ENCODE data around the gene MRPS7. TPM values are rescaled to one million over a fixed set of nuclear protein-coding genes. Genes with fewer than 3 reads are reported as not detected.
A peak's percentile ranks its signal among the peaks of the same experiment; 100 is the strongest.
"Not testable (repeated sequence)": the region's sequence is repeated elsewhere in the genome, so short reads cannot be mapped to it uniquely, and the experiment has no call there.

Gene MRPS7
- total and polyA plus RNA-seq, 4 donors: 47.9 to 73.5 (median 70.7) TPM

DNA sequence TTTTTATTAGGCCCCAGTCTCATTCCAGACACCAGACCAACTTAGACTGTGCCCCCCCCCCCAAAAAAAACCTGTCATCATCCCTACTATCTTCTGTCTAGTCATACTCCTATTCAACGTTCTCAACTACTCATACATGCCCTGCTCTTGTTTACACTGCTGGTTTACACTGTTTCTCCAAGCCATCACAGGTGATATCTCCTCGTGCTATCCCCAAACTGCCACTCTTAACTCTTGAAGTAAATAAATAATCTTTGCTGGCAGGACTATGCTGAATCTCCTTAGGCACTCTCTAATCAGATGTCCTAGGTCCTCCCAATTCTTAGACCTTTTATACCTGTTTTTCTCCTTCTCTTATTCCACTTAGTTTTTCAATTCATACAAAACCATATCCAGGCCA is 4.5 kb upstream of the MRPS7 start:
- 100% methylated on average over 1 of the region's 2 CpGs for WGBS (ENCODE audit: insufficient coverage)
- not testable (repeated sequence) for H3K27ac ChIP-seq (ENCODE audit: low read depth, low read length); H3K4me1 ChIP-seq (ENCODE audit: control insufficient read depth, insufficient read depth, low read length); H3K36me3 ChIP-seq (ENCODE audit: control insufficient read depth, insufficient read depth, low read length); H3K4me3 ChIP-seq (ENCODE audit: low read depth, low read length); H3K9me3 ChIP-seq (ENCODE audit: control insufficient read depth, insufficient read depth, low read length); H3K27me3 ChIP-seq (ENCODE audit: control insufficient read depth, insufficient read depth, low read length); DNase-seq (ENCODE audit: low read depth in 4 of 6, low spot score in 6 of 6)

DNA sequence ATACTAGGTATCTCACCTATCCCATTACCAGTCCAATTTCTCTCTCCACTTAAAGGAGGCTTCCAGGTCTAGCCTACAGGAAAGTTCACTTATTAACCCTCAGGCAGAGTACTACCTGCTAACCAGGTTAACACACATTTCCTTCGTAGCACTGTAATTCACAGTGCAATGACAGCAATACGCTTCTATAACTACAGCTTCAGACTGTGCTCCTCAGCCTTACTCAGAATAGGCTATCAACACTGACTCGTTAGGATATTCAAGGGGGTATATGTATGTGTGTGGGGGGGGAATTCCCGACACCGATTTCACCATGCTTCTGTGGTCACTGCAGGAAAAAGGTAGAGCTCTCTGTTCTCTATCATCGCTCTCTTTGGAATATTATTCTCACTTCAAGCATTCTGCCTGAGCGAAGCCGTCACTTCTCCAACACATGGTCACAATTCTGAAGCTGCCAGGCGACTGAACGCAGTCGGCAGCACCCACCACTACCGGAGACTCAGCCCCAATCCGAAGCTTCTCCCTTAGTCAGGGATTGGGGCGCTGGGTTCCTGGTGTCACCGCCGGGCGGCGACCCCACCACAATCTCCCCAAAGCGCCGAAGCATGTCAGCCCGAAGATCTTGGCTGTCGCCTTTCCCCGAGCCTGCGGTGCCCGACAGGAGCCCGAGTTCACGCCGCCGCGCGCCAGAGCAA is 891 bp upstream of the MRPS7 start:
- peaks cover 15% of the 10 kb centered on the region for H3K36me3 ChIP-seq (ENCODE audit: control insufficient read depth, insufficient read depth, low read length)
- H3K4me3 ChIP-seq (ENCODE audit: low read depth, low read length): peak overlapping the region; percentile 99
- no peaks in the 10 kb centered on the region for H3K27me3 ChIP-seq (ENCODE audit: control insufficient read depth, insufficient read depth, low read length)
- no peak for DNase-seq (ENCODE audit: low read depth in 4 of 6, low spot score in 6 of 6)
- H3K9me3 ChIP-seq (ENCODE audit: control insufficient read depth, insufficient read depth, low read length): no peaks in the 10 kb centered on the region
- WGBS (ENCODE audit: insufficient coverage): under 1% methylated on average over 26 of the region's 31 CpGs
- H3K4me1 ChIP-seq (ENCODE audit: control insufficient read depth, insufficient read depth, low read length): peaks cover 17% of the 10 kb centered on the region
- peak overlapping the region; percentile 99 for H3K27ac ChIP-seq (ENCODE audit: low read depth, low read length)

DNA sequence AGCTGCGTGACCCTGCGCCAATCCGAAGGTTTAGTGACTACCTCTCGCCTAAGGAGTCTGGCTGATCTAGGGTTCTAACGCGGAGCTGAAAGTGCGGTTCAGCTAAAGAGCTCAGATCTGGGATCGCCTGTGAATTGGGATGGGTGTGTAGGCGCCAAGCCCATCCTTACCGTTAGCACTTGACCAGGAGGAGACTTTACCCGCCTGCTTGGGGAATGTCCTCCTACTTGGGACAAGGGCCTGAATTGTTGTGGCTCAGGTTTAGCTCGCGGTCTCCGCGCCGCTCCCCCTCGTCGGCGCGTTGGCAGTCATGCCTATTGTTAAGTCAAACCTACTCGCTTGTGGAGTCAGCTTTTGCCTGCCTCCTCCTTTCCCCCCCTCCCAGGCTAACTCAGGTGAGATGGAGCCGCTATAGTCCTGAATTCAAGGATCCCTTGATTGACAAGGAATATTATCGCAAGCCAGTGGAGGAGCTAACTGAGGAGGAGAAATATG is 480 bp downstream of the MRPS7 start:
- Histone ChIP-seq H3K36me3 (ENCODE audit: control insufficient read depth, insufficient read depth, low read length) (peaks cover 29% of the 10 kb centered on the region), H3K9me3 (ENCODE audit: control insufficient read depth, insufficient read depth, low read length) (no peaks in the 10 kb centered on the region), H3K27ac (ENCODE audit: low read depth, low read length) (peak overlapping the region; percentile 99), H3K4me1 (ENCODE audit: control insufficient read depth, insufficient read depth, low read length) (peaks cover 29% of the 10 kb centered on the region), H3K27me3 (ENCODE audit: control insufficient read depth, insufficient read depth, low read length) (no peaks in the 10 kb centered on the region), H3K4me3 (ENCODE audit: low read depth, low read length) (peak overlapping the region; percentile 99)
- DNase-seq (ENCODE audit: low read depth in 4 of 6, low spot score in 6 of 6): no peak
- WGBS (ENCODE audit: insufficient coverage): under 1% methylated on average over 21 of the region's 23 CpGs

DNA sequence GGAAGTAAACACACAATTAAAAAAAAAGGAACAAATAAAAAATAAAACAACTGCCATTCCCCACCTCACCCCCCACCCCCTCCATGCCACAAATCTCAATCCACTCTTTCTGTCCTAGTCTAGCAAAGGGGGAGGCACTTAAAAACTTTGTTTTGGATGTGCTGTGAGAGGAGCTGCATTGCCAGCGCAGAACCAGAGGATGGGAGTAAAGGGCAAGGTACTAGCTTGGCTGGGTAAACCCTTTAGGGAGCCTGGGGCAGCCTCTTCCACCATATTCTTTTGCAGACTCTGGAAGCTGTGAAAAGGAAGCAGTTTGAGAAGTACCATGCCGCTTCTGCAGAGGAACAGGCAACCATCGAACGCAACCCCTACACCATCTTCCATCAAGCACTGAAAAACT is 1.4 kb downstream of the MRPS7 start:
- Histone ChIP-seq H3K4me1 (ENCODE audit: control insufficient read depth, insufficient read depth, low read length) (peaks cover 38% of the 10 kb centered on the region), H3K36me3 (ENCODE audit: control insufficient read depth, insufficient read depth, low read length) (peaks cover 37% of the 10 kb centered on the region), H3K27me3 (ENCODE audit: control insufficient read depth, insufficient read depth, low read length) (no peaks in the 10 kb centered on the region), H3K4me3 (ENCODE audit: low read depth, low read length) (no peak overlapping the region), H3K9me3 (ENCODE audit: control insufficient read depth, insufficient read depth, low read length) (no peaks in the 10 kb centered on the region), H3K27ac (ENCODE audit: low read depth, low read length) (no peak overlapping the region)
- WGBS (ENCODE audit: insufficient coverage): no CpG with 5 or more reads among the region's 4 CpGs
- no peak for DNase-seq (ENCODE audit: low read depth in 4 of 6, low spot score in 6 of 6)

DNA sequence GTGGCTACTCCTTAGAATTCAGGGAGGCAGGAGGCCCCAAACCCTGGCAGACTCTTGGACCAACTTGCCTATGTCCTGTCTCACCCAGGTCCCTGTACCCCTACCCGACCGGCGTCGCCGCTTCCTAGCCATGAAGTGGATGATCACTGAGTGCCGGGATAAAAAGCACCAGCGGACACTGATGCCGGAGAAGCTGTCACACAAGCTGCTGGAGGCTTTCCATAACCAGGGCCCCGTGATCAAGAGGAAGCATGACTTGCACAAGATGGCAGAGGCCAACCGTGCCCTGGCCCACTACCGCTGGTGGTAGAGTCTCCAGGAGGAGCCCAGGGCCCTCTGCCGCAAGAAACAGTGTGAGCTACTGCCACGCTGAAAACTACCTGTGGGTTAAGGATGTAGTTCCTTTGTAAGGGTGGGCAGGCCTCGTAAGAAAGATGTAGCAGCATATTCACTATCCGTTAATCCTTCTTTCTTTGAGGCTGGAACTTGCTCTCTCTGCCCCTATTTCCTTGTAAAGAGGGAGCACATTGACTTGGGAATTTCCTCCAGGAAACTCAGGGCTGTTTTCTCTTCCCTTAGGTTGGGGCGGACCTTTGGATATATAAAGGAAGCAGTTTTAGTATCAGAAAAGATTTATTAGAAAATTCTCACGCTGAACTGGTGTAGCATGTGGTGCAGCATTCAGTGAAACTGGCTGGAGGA is 4.1 kb downstream of the MRPS7 start:
- Histone ChIP-seq H3K27me3 (ENCODE audit: control insufficient read depth, insufficient read depth, low read length) (no peaks in the 10 kb centered on the region), H3K4me1 (ENCODE audit: control insufficient read depth, insufficient read depth, low read length) (peaks cover 58% of the 10 kb centered on the region), H3K36me3 (ENCODE audit: control insufficient read depth, insufficient read depth, low read length) (peaks cover 37% of the 10 kb centered on the region), H3K9me3 (ENCODE audit: control insufficient read depth, insufficient read depth, low read length) (no peaks in the 10 kb centered on the region), H3K4me3 (ENCODE audit: low read depth, low read length) (no peak overlapping the region), H3K27ac (ENCODE audit: low read depth, low read length) (peak overlapping the region; percentile 54)
- WGBS (ENCODE audit: insufficient coverage): 98% methylated on average over 14 of the region's 17 CpGs
- DNase-seq (ENCODE audit: low read depth in 4 of 6, low spot score in 6 of 6): no peak

DNA sequence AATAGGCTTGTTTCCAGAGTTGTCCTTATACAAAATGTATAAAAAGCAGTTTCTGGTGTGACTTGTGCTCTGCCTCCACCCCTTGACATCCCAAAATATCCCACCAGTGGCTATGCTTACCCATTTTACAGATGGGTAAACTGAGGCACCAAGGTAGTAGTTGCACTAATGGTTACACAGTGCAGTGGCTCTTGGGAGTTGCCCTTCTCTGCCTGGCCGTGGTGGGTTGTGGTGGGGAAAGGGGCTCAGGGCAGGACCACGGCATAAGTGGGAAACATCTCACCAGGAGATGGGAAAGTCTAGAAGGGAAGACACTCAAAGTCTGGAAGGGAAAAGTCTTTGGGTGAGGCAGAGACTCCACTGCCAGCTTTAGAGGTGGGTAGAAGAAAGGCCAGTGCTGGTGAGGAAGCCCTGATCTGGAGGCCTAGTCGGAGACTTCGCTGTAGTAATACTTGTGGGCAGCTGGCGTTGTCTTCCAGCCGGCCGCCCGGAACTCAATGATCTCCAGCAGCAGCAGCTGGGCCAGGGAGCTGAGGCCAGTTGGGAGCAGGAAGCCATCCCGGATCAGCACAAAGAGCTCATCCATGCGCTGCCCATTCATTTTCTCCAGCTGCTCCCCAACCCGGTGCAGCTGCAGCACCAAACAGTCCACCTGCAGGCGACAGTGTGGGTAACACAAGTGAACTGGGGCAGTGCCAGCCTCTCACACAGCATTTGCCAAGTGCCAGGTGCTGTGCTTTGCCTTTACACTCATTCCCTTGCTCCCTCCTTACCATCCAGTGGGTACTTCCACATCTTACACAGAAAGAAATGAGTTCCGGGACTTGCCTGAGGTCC is 4.9 kb downstream of the MRPS7 start:
- H3K27ac ChIP-seq (ENCODE audit: low read depth, low read length): peak overlapping the region; percentile 61
- no peaks in the 10 kb centered on the region for H3K9me3 ChIP-seq (ENCODE audit: control insufficient read depth, insufficient read depth, low read length)
- H3K4me3 ChIP-seq (ENCODE audit: low read depth, low read length): no peak overlapping the region
- 44% methylated on average over 13 of the region's 13 CpGs for WGBS (ENCODE audit: insufficient coverage)
- DNase-seq (ENCODE audit: low read depth in 4 of 6, low spot score in 6 of 6): peak in 5 of 6 donors; percentile 24 to 80 (median 45)
- peaks cover 60% of the 10 kb centered on the region for H3K4me1 ChIP-seq (ENCODE audit: control insufficient read depth, insufficient read depth, low read length)
- H3K36me3 ChIP-seq (ENCODE audit: control insufficient read depth, insufficient read depth, low read length): peaks cover 37% of the 10 kb centered on the region
- no peaks in the 10 kb centered on the region for H3K27me3 ChIP-seq (ENCODE audit: control insufficient read depth, insufficient read depth, low read length)

DNA sequence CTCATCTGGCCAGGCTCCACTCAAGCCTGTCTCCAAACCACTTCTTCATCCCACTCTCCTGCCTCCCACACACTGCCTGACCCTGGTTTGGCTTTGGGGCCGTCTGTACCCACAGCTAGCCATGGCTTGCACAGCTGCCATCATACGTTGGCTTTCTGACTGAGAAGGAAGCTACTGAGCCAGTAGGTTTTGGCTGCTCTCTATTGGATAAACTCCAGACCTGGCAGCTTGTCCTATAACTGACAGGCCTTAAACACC is 5.4 kb downstream of the MRPS7 start:
- Histone ChIP-seq H3K4me1 (ENCODE audit: control insufficient read depth, insufficient read depth, low read length) (peaks cover 62% of the 10 kb centered on the region), H3K27me3 (ENCODE audit: control insufficient read depth, insufficient read depth, low read length) (no peaks in the 10 kb centered on the region), H3K36me3 (ENCODE audit: control insufficient read depth, insufficient read depth, low read length) (peaks cover 40% of the 10 kb centered on the region), H3K27ac (ENCODE audit: low read depth, low read length) (peak overlapping the region; percentile 61), H3K4me3 (ENCODE audit: low read depth, low read length) (no peak overlapping the region), H3K9me3 (ENCODE audit: control insufficient read depth, insufficient read depth, low read length) (no peaks in the 10 kb centered on the region)
- 53% methylated on average over 2 of the region's 2 CpGs for WGBS (ENCODE audit: insufficient coverage)
- DNase-seq (ENCODE audit: low read depth in 4 of 6, low spot score in 6 of 6): peak in 2 of 6 donors; percentile 60 to 64

DNA sequence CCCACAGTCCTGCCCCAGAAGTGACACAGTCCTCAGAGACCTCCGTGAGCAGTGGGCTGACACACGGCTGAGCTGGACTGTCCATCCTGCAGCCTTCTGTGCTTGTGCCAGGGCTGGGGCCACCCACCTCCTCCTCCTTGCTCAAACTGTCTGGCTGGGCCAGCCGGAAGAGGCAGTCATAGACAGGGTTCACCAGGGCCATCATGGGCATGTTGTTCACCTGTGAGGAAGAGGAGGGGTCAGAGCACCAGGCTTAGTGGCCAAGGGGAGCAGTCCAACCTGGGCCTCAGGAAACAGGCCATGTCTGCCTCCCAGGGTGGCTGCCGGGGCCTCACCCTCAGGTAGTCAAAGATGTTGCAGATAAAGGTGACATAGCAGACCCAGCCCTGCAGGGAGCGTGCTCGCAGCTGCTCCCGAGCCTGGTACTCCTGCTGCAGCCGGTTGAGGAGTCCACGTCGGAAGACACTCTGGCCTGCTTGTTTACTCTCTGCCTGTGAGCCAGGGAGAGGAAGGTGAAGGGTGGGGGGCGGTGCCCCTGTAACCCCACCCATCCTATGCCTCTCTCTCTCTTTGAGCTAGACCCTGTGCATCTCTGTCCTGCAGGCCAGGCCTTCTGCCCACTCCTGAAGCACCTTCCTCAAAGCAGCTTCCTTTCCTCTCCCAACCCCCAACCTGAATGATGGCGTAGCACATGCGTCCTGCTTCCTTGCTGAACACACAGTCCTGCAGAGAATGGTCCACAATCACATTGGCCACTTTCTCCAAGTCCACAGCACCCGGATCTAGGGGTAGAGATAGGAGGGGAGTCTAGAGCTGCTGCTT is 5.9 kb downstream of the MRPS7 start:
- no peak overlapping the region for H3K4me3 ChIP-seq (ENCODE audit: low read depth, low read length)
- H3K27me3 ChIP-seq (ENCODE audit: control insufficient read depth, insufficient read depth, low read length): no peaks in the 10 kb centered on the region
- peaks cover 63% of the 10 kb centered on the region for H3K4me1 ChIP-seq (ENCODE audit: control insufficient read depth, insufficient read depth, low read length)
- peak overlapping the region; percentile 61 for H3K27ac ChIP-seq (ENCODE audit: low read depth, low read length)
- no peaks in the 10 kb centered on the region for H3K9me3 ChIP-seq (ENCODE audit: control insufficient read depth, insufficient read depth, low read length)
- WGBS (ENCODE audit: insufficient coverage): 52% methylated on average over 13 of the region's 14 CpGs
- DNase-seq (ENCODE audit: low read depth in 4 of 6, low spot score in 6 of 6): no peak
- peaks cover 46% of the 10 kb centered on the region for H3K36me3 ChIP-seq (ENCODE audit: control insufficient read depth, insufficient read depth, low read length)

DNA sequence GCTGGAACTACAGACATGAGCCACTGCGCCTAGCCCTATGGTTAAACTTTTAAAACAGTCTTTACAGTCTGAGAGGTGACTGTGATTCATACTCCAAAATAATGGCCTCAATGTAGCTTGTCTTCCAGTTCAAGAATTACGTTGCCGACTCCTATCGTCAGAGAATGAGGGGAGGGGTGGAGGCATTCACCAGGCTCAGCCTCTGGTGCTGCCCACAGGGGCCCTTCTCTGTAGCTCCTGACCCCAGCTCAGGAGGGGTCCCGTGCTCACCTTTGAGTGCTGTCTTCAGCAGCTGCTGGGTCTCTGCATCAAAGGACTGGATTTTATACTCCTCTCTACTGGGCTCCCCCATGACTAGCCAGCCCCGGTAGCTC is 8.2 kb downstream of the MRPS7 start:
- H3K4me1 ChIP-seq (ENCODE audit: control insufficient read depth, insufficient read depth, low read length): peaks cover 70% of the 10 kb centered on the region
- DNase-seq (ENCODE audit: low read depth in 4 of 6, low spot score in 6 of 6): no peak
- 15% methylated on average over 6 of the region's 6 CpGs for WGBS (ENCODE audit: insufficient coverage)
- no peaks in the 10 kb centered on the region for H3K9me3 ChIP-seq (ENCODE audit: control insufficient read depth, insufficient read depth, low read length)
- H3K36me3 ChIP-seq (ENCODE audit: control insufficient read depth, insufficient read depth, low read length): peaks cover 51% of the 10 kb centered on the region
- H3K4me3 ChIP-seq (ENCODE audit: low read depth, low read length): peak overlapping the region; percentile 86
- H3K27me3 ChIP-seq (ENCODE audit: control insufficient read depth, insufficient read depth, low read length): no peaks in the 10 kb centered on the region
- peak overlapping the region; percentile 93 for H3K27ac ChIP-seq (ENCODE audit: low read depth, low read length)

Data from spinal cord (tissue), 10 donors.